Calu3 (cell line): ENCODE measurements around the gene GRM7. TPM values are rescaled to one million over a fixed set of nuclear protein-coding genes. Genes with fewer than 3 reads are reported as not detected.

Source experiments
- BruUV-seq: library from RNA; stranded (reverse); fragments of 400-500 nt; replicated peaks from 2 replicates; lab custom pipeline; 2021; lab: Mats Ljungman, UMichigan
- CTCF ChIA-PET: fragments of 300-600 bp; sonication (Branson Sonifier 250); formaldehyde crosslinking; loops from one replicate; lab custom pipeline; 2022; ENCODE audit warnings: antibody characterized with exemption; lab: Charles Lee
- DNase-seq: peaks from one replicate; pipeline ENCODE4 v3.0.0; 2022
- H3K27ac Mint-ChIP-seq: one replicate; pipeline ENCODE4 v1.8.0; 2022; ENCODE audit warnings: mixed read lengths; ENCODE audit not compliant: unreplicated experiment
- H3K27me3 Mint-ChIP-seq: one replicate; pipeline ENCODE4 v1.8.0; 2022; ENCODE audit warnings: mixed read lengths; ENCODE audit not compliant: unreplicated experiment
- H3K36me3 Mint-ChIP-seq: one replicate; pipeline ENCODE4 v1.8.0; 2022; ENCODE audit warnings: mild to moderate bottlenecking, moderate library complexity, mixed read lengths; ENCODE audit not compliant: insufficient read depth, unreplicated experiment
- H3K4me1 Mint-ChIP-seq: one replicate; pipeline ENCODE4 v1.8.0; 2022; ENCODE audit warnings: mild to moderate bottlenecking, low read depth, mixed read lengths; ENCODE audit not compliant: unreplicated experiment
- H3K4me3 Mint-ChIP-seq: one replicate; pipeline ENCODE4 v1.8.0; 2022; ENCODE audit warnings: mild to moderate bottlenecking, low read depth, moderate library complexity, mixed read lengths; ENCODE audit not compliant: unreplicated experiment
- H3K9me3 Mint-ChIP-seq: one replicate; pipeline ENCODE4 v1.8.0; 2022; ENCODE audit warnings: low read depth, mixed read lengths; ENCODE audit not compliant: unreplicated experiment
- CTCF ChIP-seq: fragments of 200-600 bp; IDR thresholded peaks from one replicate; pipeline ENCODE4 v1.8.0; 2022; ENCODE audit warnings: antibody characterized with exemption; ENCODE audit not compliant: unreplicated experiment
- intact Hi-C: fragments of 100-400 bp; cut with micrococcal nuclease; formaldehyde crosslinking; loops from one replicate; pipeline ENCODE4 v1.10.0; 2022; ENCODE audit not compliant: unreplicated experiment
- total RNA-seq: library from RNA; stranded (reverse); gene quantifications from 2 replicates; pipeline ENCODE4 v1.2.3, GENCODE V29; 2022

The GRM7 gene
- total RNA-seq, 1 experiment from 2014 or later, result not detected

DNA sequence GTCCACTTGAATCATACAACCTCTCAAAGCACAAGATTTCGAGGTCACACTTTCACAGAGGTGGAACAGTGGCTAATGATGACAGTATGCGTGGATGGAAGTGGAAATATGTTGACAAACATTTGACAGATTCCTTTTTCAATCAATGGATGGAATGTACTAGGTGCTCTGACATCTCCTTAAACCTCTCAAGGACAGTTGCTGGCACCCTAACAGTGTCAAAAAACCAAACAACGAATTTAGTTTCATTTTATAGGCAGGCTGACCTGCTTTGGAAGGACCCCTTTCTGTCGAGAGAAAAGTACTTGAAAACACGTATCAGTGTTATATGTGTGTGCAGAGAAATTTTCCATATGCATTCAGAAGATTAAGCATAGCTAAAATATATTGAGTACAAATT is 861.0 kb downstream of the GRM7 start:
- peaks cover 2% of the 10 kb centered on the region for H3K9me3 Mint-ChIP-seq
- no TSS peak for BruUV-seq
- CTCF ChIA-PET, result no interaction called here
- DNase-seq, result no peak
- H3K27me3 Mint-ChIP-seq, result no peaks in the 10 kb centered on the region
- intact Hi-C loops, result no loop called here
- no peak for TF ChIP-seq CTCF
- H3K36me3 Mint-ChIP-seq, result no peaks in the 10 kb centered on the region
- no peak overlapping the region for H3K27ac Mint-ChIP-seq
- no peaks in the 10 kb centered on the region for H3K4me1 Mint-ChIP-seq
- H3K4me3 Mint-ChIP-seq, result no peak overlapping the region

- BruUV-seq, result no TSS peak
These were observed 867.9 kb downstream of the GRM7 start for GRCh38 chr3:7728566-7729519.

GRCh38 chr3:7733933-7734332 is 873.0 kb downstream of the GRM7 start:
- BruUV-seq, result no TSS peak
- DNase-seq, result no peak
- CTCF ChIA-PET, result no interaction called here
- no peak overlapping the region for H3K27ac Mint-ChIP-seq
- no peaks in the 10 kb centered on the region for H3K4me1 Mint-ChIP-seq
- H3K36me3 Mint-ChIP-seq, result no peaks in the 10 kb centered on the region
- peaks cover 3% of the 10 kb centered on the region for H3K9me3 Mint-ChIP-seq
- intact Hi-C loops, result no loop called here
- no peaks in the 10 kb centered on the region for H3K27me3 Mint-ChIP-seq
- TF ChIP-seq CTCF, result no peak
- no peak overlapping the region for H3K4me3 Mint-ChIP-seq

More at GRCh38 chr3:7728566-7729519, 867.9 kb downstream of the GRM7 start:
- H3K27me3 Mint-ChIP-seq, result no peaks in the 10 kb centered on the region
- peaks cover 5% of the 10 kb centered on the region for H3K9me3 Mint-ChIP-seq
- intact Hi-C loops, result no loop called here
- no peak for TF ChIP-seq CTCF
- H3K4me3 Mint-ChIP-seq, result no peak overlapping the region
- H3K36me3 Mint-ChIP-seq, result no peaks in the 10 kb centered on the region
- CTCF ChIA-PET, result no interaction called here
- no peak for DNase-seq
- H3K4me1 Mint-ChIP-seq, result no peaks in the 10 kb centered on the region
- no peak overlapping the region for H3K27ac Mint-ChIP-seq

DNA sequence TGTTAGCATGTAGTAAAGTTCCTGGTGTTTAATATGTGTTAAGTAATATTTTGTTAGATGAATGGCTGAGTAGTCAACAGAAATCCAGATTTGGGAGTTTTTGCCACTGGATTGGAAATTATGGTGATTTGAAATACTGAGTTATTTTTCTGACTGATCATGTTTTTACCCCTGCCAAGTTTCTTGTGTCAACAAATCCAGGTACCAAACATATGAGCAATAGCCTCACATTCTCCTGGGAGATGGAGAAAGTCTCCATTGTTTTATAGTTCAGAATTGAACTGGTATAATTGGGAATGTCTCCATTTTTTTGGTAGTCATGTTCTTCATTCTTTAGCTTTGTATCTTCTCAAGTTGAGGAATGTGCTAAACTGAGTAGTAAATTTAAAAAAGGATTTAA is 873.5 kb downstream of the GRM7 start:
- TF ChIP-seq CTCF, result no peak
- Mint-ChIP-seq H3K36me3 (no peaks in the 10 kb centered on the region), H3K27ac (no peak overlapping the region), H3K9me3 (peaks cover 3% of the 10 kb centered on the region), H3K27me3 (no peaks in the 10 kb centered on the region), H3K4me1 (no peaks in the 10 kb centered on the region), H3K4me3 (no peak overlapping the region)
- no TSS peak for BruUV-seq
- CTCF ChIA-PET, result no interaction called here
- intact Hi-C loops, result no loop called here
- no peak for DNase-seq
